GM18517 (cell line): ENCODE data around the gene TMEM236.
A peak's percentile ranks its signal among the peaks of the same experiment; 100 is the strongest.

Source experiments
- ATAC-seq: cut with Tn5 transposase; IDR thresholded peaks from one replicate; pipeline ENCODE4 v1.9.1; 2021; ENCODE audit warnings: mild to moderate bottlenecking, moderate library complexity; ENCODE audit not compliant: unreplicated experiment

Gene TMEM236

GRCh38 chr10:17784688-17785087 is 32.7 kb downstream of the TMEM236 start:
- ATAC-seq = no peak

GRCh38 chr10:17785276-17785930 is 33.4 kb downstream of the TMEM236 start:
- no peak for ATAC-seq

GRCh38 chr10:17787087-17787961 is 35.3 kb downstream of the TMEM236 start:
- no peak for ATAC-seq

GRCh38 chr10:17788646-17789045 is 36.6 kb downstream of the TMEM236 start:
- no peak for ATAC-seq

GRCh38 chr10:17789396-17789795 is 37.4 kb downstream of the TMEM236 start:
- ATAC-seq = no peak

GRCh38 chr10:17790651-17791050 is 38.6 kb downstream of the TMEM236 start:
- no peak for ATAC-seq

- no peak for ATAC-seq
Observed at GRCh38 chr10:17792991-17793390, 41.0 kb downstream of the TMEM236 start.

GRCh38 chr10:17793823-17794644 is 42.0 kb downstream of the TMEM236 start:
- ATAC-seq = no peak

- no peak for ATAC-seq
Observed at GRCh38 chr10:17795083-17795482, 43.1 kb downstream of the TMEM236 start.

- ATAC-seq = no peak
Observed at GRCh38 chr10:17795813-17796594, 44.0 kb downstream of the TMEM236 start.

- no peak for ATAC-seq
Observed at GRCh38 chr10:17801507-17801906, 49.5 kb downstream of the TMEM236 start.

GRCh38 chr10:17802350-17802749 is 50.3 kb downstream of the TMEM236 start:
- ATAC-seq = no peak

- ATAC-seq = no peak
Observed at GRCh38 chr10:17802976-17803375, 51.0 kb downstream of the TMEM236 start.

GRCh38 chr10:17805330-17805729 is 53.3 kb downstream of the TMEM236 start:
- ATAC-seq = peak; percentile 9

- ATAC-seq = peak; percentile 86
Observed at GRCh38 chr10:17805921-17806577, 54.0 kb downstream of the TMEM236 start.

- no peak for ATAC-seq
Observed at GRCh38 chr10:17808971-17809841, 57.2 kb downstream of the TMEM236 start, which contains the start of gene MRC1. TSS of gene MRC1 (plus strand) at chr10:17809348. CDS start at chr10:17809466, 118 bp downstream.

- ATAC-seq = no peak
Observed at GRCh38 chr10:17811146-17811865, 59.3 kb downstream of the TMEM236 start.

- ATAC-seq = no peak
Observed at GRCh38 chr10:17814973-17815372, 63.0 kb downstream of the TMEM236 start.
